Activated naive CD4-positive, alpha-beta T cell treated with anti-CD3 and anti-CD28 coated beads for 36 hours (primary cell): ENCODE data around the gene E2F8. TPM values are rescaled to one million over a fixed set of nuclear protein-coding genes. Genes with fewer than 3 reads are reported as not detected.

Experiments
- CTCF ChIA-PET: fragments of 350-600 bp; sonication (Branson Sonifier 250); formaldehyde crosslinking; loops from one replicate; lab custom pipeline; 2021; ENCODE audit warnings: antibody characterized with exemption; lab: Charles Lee
- DNase-seq: peaks from one replicate; pipeline ENCODE4 v3.0.0-alpha.2; 2020
- H3K27ac Mint-ChIP-seq: one replicate; pipeline ENCODE4 v1.8.0; 2021; ENCODE audit warnings: mild to moderate bottlenecking, mixed read lengths
- H3K27me3 Mint-ChIP-seq: one replicate; pipeline ENCODE4 v1.8.0; 2021; ENCODE audit warnings: low read depth, mixed read lengths
- H3K36me3 Mint-ChIP-seq: one replicate; pipeline ENCODE4 v1.8.0; 2021; ENCODE audit warnings: low read depth, mixed read lengths
- H3K4me1 Mint-ChIP-seq: one replicate; pipeline ENCODE4 v1.8.0; 2021; ENCODE audit warnings: low read depth, mixed read lengths
- H3K4me3 Mint-ChIP-seq: one replicate; pipeline ENCODE4 v1.8.0; 2021; ENCODE audit warnings: mild to moderate bottlenecking, moderate library complexity, mixed read lengths
- H3K9me3 Mint-ChIP-seq: one replicate; pipeline ENCODE4 v1.8.0; 2021; ENCODE audit warnings: mixed read lengths
- intact Hi-C: fragments of 100-400 bp; cut with micrococcal nuclease; formaldehyde crosslinking; loops from one replicate; pipeline ENCODE4 v1.15.1; 2023
- total RNA-seq, 2 experiments: library from RNA; stranded (reverse); gene quantifications; one replicate each; pipeline ENCODE4 v1.2.3, GENCODE V29; 2021

E2F8 gene
- total RNA-seq, 2 experiments from 2014 or later: 19.5 to 21.2 TPM

DNA sequence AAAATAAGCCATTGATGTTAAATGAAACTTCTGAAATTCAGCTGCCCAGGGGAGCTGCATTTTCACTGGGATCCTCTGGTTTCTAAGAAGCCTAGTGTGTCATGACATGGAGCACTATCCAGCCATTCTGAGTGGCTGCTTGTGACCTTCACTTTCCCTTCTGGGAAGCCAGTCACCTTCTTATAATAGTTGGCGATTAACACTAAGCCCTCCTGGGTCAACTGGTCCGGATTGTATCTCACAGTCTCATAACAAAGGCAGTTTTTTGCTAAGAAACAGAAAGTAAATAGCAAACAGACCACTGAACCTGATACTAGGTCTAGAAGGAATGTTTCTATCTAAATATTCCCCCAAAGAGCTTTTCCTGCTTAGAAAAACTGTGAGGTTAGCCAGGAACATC, 46.8 kb downstream of the E2F8 start:
- Mint-ChIP-seq H3K4me3 (no peak overlapping the region), H3K27ac (no peak overlapping the region), H3K36me3 (no peaks in the 10 kb centered on the region), H3K9me3 (no peaks in the 10 kb centered on the region), H3K4me1 (no peaks in the 10 kb centered on the region), H3K27me3 (no peaks in the 10 kb centered on the region)
- CTCF ChIA-PET: interaction anchor here (0.5 to 1.7 kb wide), 2 partner anchors 117 to 1157 kb away, joined by 3 to 5 read pairs; no protein-coding TSS in a partner anchor
- DNase-seq: no peak
- intact Hi-C loops: no loop called here

DNA sequence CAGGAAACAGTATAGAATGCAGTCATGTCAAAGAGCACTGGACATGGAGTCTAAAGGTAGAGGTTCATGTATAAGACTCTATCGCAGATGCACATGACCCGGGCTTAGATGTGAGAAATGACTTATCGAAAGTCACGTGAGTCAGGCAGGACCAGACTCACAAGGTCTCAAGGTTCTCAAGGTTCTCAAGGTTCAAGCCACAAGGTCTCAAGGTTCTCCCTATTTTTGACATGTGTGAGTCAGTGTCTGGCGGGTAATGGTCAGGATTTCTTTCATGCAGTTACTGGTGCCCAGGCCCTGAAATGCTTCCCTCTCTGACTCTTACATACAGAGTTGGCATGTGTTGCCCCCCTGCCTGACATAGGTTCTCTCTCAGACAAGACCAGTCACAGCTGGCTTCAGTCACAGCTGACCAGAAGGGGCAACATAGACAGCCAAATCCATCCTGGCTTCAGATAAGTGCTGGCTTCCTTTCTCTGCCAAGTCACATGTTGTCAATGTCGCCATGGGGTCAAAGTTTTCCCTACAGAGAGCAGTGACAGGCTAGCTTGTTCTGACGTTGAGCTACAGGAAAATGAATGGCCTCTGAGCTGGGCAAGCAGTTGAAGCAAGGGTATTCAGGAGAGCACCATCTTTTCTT, 49.1 kb downstream of the E2F8 start:
- no peak for DNase-seq
- intact Hi-C loops: no loop called here
- CTCF ChIA-PET: no interaction called here
- Mint-ChIP-seq H3K36me3 (no peaks in the 10 kb centered on the region), H3K4me3 (no peak overlapping the region), H3K4me1 (no peaks in the 10 kb centered on the region), H3K27ac (no peak overlapping the region), H3K27me3 (no peaks in the 10 kb centered on the region), H3K9me3 (no peaks in the 10 kb centered on the region)

DNA sequence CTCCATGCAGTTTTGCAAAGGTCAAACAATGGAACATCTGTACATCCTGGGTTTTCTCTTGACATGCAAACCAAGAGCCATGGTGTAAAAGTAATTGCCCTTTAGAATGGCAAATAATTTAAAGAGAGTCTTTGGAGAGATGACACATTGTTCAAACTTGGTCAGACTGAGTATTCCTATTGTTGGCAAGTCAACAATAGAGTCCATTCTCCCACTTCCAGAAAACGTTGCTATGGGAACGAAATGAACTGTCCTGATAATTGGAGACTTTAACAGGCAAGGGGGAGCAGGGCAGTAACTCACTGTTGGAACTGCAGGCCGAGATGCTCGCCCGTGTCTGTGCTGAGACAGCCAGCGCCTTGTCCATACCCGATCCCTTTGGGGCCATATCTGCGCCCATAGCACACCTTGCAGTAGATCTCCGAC, 52.9 kb downstream of the E2F8 start:
- Mint-ChIP-seq H3K4me3 (no peak overlapping the region), H3K9me3 (no peaks in the 10 kb centered on the region), H3K27ac (no peak overlapping the region), H3K36me3 (no peaks in the 10 kb centered on the region), H3K4me1 (no peaks in the 10 kb centered on the region), H3K27me3 (no peaks in the 10 kb centered on the region)
- CTCF ChIA-PET: no interaction called here
- no peak for DNase-seq
- intact Hi-C loops: no loop called here

DNA sequence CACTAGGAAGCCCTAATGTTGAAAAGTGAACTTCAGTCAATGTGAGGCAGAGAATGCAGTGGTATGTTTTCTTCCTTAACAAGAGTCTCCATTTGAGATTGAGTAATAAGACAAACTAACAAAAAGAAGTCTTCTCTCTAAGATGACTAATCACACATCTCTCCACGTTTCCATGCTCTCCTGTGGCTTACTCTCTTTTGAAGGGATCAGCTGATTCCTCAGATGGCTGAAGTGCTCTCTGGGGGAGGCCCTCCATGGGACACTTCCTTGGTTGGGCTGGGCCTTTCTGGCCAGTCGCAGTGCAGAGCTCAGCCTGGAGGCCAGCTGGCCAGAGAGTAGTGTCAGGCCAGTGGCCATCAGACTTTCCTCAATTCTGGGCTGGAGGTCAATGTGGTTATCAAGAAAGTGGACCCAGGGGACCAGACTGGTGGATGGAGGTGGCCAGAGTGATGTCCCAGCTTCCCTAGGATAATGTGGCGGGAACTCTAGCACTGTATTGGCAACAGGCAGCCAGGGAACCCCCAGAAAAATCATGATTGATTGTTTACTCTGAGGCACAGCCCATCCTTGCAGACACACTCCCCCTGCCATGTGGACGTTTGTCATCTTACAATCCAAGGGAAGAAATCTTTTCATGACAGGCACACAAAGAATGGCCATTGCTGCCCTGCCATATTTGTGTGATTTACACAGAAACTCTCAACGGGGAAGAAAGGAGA, 53.5 kb downstream of the E2F8 start:
- H3K27me3 Mint-ChIP-seq: no peaks in the 10 kb centered on the region
- no peaks in the 10 kb centered on the region for H3K36me3 Mint-ChIP-seq
- no peak overlapping the region for H3K27ac Mint-ChIP-seq
- intact Hi-C loops: no loop called here
- CTCF ChIA-PET: no interaction called here
- H3K4me3 Mint-ChIP-seq: no peak overlapping the region
- H3K9me3 Mint-ChIP-seq: no peaks in the 10 kb centered on the region
- no peak for DNase-seq
- no peaks in the 10 kb centered on the region for H3K4me1 Mint-ChIP-seq

DNA sequence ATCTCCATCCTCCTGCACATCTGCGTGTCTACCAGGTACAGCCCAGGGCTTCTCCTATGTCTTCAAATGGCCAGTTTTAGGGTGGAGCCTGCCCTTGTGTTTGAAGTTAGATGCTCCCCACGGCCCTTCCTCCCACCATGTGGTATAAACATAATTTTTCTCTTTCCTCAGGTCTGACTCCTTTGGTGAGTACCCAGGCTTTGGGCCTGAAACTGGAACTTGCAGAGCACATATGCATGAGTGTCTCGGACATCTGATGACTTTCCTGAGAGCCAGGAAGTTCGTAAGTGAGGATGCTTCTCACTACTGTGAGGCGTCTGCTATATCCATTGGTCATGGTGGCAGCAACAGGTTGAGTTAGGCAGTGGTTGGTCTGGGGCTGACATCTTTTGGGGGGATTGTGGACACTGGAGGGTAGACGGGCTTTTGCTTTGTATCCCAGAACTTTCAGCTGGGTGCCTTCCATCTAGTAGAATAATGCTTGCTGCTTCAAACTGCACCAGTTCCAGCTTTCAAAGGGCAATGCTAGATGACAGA, 55.2 kb downstream of the E2F8 start:
- Mint-ChIP-seq H3K4me1 (no peaks in the 10 kb centered on the region), H3K36me3 (no peaks in the 10 kb centered on the region), H3K27ac (no peak overlapping the region), H3K4me3 (no peak overlapping the region), H3K9me3 (no peaks in the 10 kb centered on the region), H3K27me3 (no peaks in the 10 kb centered on the region)
- DNase-seq: no peak
- CTCF ChIA-PET: no interaction called here
- intact Hi-C loops: no loop called here

DNA sequence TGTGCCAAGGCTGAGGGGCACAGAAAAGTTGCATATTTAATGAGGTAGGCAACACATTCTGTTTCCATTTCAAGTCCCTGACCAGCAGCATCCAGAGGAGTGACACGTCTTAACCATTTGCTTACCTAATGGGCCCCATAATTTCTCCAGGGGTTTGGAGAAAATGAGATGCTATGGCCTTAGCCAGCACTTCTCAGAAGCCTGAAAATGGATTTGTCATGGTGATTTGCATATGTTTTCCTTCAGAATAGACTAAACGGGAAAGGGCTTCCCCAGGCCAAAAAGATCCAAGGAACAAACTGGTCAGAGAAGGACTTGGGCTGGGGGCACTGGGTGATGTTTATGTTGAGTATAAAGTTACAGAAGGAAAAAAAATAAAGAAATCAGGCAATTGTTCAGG, 55.7 kb downstream of the E2F8 start:
- CTCF ChIA-PET: no interaction called here
- intact Hi-C loops: no loop called here

DNA sequence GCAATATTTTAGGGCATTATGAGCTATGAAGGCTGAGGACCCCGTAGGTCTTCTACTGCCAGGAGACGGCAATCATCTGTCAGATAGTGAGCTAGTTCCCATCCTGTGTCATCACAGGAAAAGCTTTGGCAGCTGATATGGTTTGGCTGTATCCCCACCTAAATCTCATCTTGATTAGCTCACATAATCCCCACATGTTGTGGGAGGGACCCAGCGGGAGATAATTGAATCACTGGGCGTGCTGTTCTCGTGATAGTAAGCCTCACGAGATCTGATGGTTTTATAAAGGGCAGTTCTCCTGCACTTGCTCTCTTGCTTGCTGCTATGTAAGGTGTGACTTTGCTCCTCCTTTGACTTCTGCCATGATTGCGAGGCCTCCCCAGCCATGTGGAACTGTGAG, 57.1 kb downstream of the E2F8 start:
- H3K9me3 Mint-ChIP-seq: no peaks in the 10 kb centered on the region
- CTCF ChIA-PET: interaction anchor here (0.6 kb wide), 1 partner anchor 449 kb away, joined by 3 read pairs; no protein-coding TSS in a partner anchor
- H3K27me3 Mint-ChIP-seq: no peaks in the 10 kb centered on the region
- no peak overlapping the region for H3K27ac Mint-ChIP-seq
- no peak overlapping the region for H3K4me3 Mint-ChIP-seq
- no peak for DNase-seq
- H3K36me3 Mint-ChIP-seq: no peaks in the 10 kb centered on the region
- intact Hi-C loops: no loop called here
- no peaks in the 10 kb centered on the region for H3K4me1 Mint-ChIP-seq

More for the DNA sequence above, 55.7 kb downstream of the E2F8 start:
- no peak for DNase-seq
- Mint-ChIP-seq H3K27ac (no peak overlapping the region), H3K27me3 (no peaks in the 10 kb centered on the region), H3K9me3 (no peaks in the 10 kb centered on the region), H3K4me1 (no peaks in the 10 kb centered on the region), H3K4me3 (no peak overlapping the region), H3K36me3 (no peaks in the 10 kb centered on the region)

DNA sequence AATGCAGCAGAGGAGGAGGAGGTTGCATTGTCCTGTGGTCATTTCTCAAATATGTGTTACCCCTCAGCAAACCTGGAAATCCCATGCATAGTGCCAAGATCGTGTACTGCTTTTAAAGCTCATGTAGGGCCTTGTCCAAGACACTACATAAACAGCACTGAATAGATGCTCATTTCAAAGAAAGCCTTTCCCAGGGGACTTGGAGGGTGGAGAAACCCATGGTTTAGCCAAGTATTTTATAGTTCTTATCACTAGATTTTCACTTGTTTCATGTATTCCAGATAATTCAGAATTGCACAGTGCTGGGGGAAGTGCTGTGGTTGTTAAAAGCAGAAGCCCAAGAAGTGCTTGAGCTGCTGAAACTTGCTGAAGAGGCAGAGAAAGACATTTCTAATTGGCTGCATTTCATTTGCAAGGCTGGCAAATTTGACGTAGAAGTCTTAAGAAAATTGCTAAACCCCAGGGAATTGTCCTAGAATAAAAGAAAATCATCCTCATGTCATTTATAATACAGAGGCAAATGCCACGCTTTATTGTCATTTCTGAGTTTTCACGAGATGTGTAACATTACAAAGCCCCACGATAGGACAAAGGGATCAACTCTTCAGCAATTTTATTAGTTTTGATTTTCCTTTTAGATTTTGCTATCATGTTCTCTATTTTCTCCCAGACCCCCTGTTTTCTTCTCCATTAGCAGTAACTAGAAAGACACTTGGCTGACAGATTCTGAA, 59.0 kb downstream of the E2F8 start:
- no peak overlapping the region for H3K27ac Mint-ChIP-seq
- CTCF ChIA-PET: interaction anchor here (1.1 kb wide), 1 partner anchor 101 kb away, joined by 3 read pairs; no protein-coding TSS in a partner anchor
- no peak for DNase-seq

DNA sequence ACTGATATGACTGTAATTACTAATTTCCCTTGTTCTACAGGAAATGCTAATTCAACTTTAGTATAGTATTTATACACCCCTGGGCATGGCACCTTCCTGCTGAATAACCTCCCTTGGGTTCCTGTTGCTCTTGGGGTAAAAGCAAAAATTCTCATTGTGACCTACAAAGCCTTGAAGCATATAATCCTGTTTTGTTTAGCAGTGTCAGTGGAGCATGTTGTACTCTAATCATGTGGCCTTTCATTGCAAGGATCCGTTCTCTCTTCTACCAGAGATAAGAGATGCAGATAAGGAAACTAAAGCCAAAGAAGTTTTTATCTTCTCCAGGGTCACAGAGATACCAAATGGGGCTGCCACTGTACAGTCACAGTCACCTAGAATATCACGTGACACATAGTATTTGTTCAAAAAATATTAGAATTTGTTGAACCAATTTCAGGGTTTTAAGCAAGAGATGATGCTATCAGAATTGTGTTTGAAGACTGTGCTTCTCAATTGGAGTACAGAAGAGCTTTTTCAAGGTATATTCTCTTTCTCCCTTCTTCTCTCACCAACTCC, 64.0 kb downstream of the E2F8 start:
- Mint-ChIP-seq H3K4me3 (no peak overlapping the region), H3K27ac (no peak overlapping the region), H3K9me3 (no peaks in the 10 kb centered on the region), H3K27me3 (no peaks in the 10 kb centered on the region), H3K4me1 (no peaks in the 10 kb centered on the region), H3K36me3 (peaks cover 27% of the 10 kb centered on the region)
- intact Hi-C loops: no loop called here
- CTCF ChIA-PET: no interaction called here
- DNase-seq: no peak

More for the DNA sequence above, 59.0 kb downstream of the E2F8 start:
- H3K9me3 Mint-ChIP-seq: no peaks in the 10 kb centered on the region
- intact Hi-C loops: no loop called here
- H3K36me3 Mint-ChIP-seq: peaks cover 2% of the 10 kb centered on the region
- no peaks in the 10 kb centered on the region for H3K4me1 Mint-ChIP-seq
- no peaks in the 10 kb centered on the region for H3K27me3 Mint-ChIP-seq
- H3K4me3 Mint-ChIP-seq: no peak overlapping the region

Other genes starting within 250 kb of the E2F8 start
- gene MRGPRX2, start 180.2 kb downstream of the E2F8 start, total RNA-seq: not detected
- gene ZDHHC13, start 123.8 kb downstream of the E2F8 start, total RNA-seq: 10 to 100 TPM; 20.9 to 25.1 TPM
- gene CSRP3, start 39.0 kb downstream of the E2F8 start, total RNA-seq: not detected